Heart left ventricle (tissue), 16 donors: ENCODE data around the gene GEN1. TPM values are rescaled to one million over a fixed set of nuclear protein-coding genes. Genes with fewer than 3 reads are reported as not detected.
A peak's percentile ranks its signal among the peaks of the same experiment; 100 is the strongest.

Source experiments
- ATAC-seq, 4 donors: fragments of 200-7000 bp; cut with Tn5 transposase; one replicate each; pipeline ENCODE4 v1.9.1; 2020 to 2022; ENCODE audit warnings: moderate library complexity in 4 of 4, mild to moderate bottlenecking in 3 of 4, moderate number of reproducible peaks in 1 of 4
- DNase-seq, 5 donors: peaks; one replicate each; pipeline ENCODE4 v3.0.0-alpha.2; 2020
- H3K27ac ChIP-seq, 12 donors: fragments of 200-600 bp; sonication (generic) in 4 of 12; one replicate each; pipeline versions ENCODE4 v1.5.0 to v1.8.0; 2016 to 2022; ENCODE audit warnings: mild to moderate bottlenecking in 2 of 12
- H3K27me3 ChIP-seq, 9 donors: fragments of 200-600 bp; sonication (generic) in 2 of 9; one replicate each; pipeline versions ENCODE4 v1.5.1 to v1.8.0; 2016 to 2022; ENCODE audit warnings: mild to moderate bottlenecking in 3 of 9
- H3K36me3 ChIP-seq, 9 donors: fragments of 200-600 bp; sonication (generic) in 2 of 9; one replicate each; pipeline versions ENCODE4 v1.5.0 to v1.8.0; 2018 to 2022; ENCODE audit warnings: mild to moderate bottlenecking in 2 of 9
- H3K4me1 ChIP-seq, 12 donors: fragments of 200-600 bp; sonication (generic) in 4 of 12; one replicate each; pipeline versions ENCODE4 v1.5.0 to v1.8.0; 2016 to 2022; ENCODE audit warnings: mild to moderate bottlenecking in 3 of 12
- H3K4me3 ChIP-seq, 12 donors: fragments of 200-600 bp; sonication (generic) in 4 of 12; one replicate each; pipeline versions ENCODE4 v1.5.0 to v1.8.0; 2017 to 2022; ENCODE audit warnings: mild to moderate bottlenecking in 9 of 12, moderate library complexity in 4 of 12
- H3K9me3 ChIP-seq, 12 donors: fragments of 200-600 bp; sonication (generic) in 4 of 12; one replicate each; pipeline versions ENCODE4 v1.5.0 to v1.8.0; 2016 to 2022; ENCODE audit warnings: mild to moderate bottlenecking in 1 of 12
- POLR2A ChIP-seq, 2 donors: fragments of 450-650 bp; IDR thresholded peaks; one replicate each; pipeline ENCODE4 v1.6.1; 2017; ENCODE audit warnings: antibody characterized with exemption in 2 of 2, mild to moderate bottlenecking in 2 of 2, moderate library complexity in 2 of 2
- WGBS, 4 donors: extraction: QIAGEN DNeasy Blood & Tissue Kit in 2 of 4; methylation state at CpG; one replicate each; pipeline versions ENCODE4 v1.1.5 to v1.1.7; 2013 to 2018; 5-methylcytosine and 5-hydroxymethylcytosine counted together
- intact Hi-C, 10 donors: fragments of 100-400 bp; cut with DNase I; formaldehyde crosslinking; loops; one replicate each; pipeline versions ENCODE4 v1.11.1 to v1.14.2; 2022
- polyA plus RNA-seq, 2 donors: library from polyadenylated mRNA; stranded (reverse); fragments of 200-250 nt; gene quantifications; one replicate each; pipeline ENCODE4 v1.2.3, GENCODE V29; 2013
- total RNA-seq, 9 donors: library from RNA; depleted of rRNA in 2 of 9; stranded (reverse); fragments of >200 nt in 2 of 9; fragmentation: NEBNext Ultra II Directional in 3 of 9; extraction: Animal tissue kit (Norgen Biotek cat#: 25700) in 3 of 9; gene quantifications; one replicate each; pipeline versions ENCODE4 v1.1.0 to v1.2.4, GENCODE V29; 2016 to 2023
- TF ChIP-seq, protein P1 (sequence below), 12 donors: fragments of 200-600 bp; sonication (generic) in 4 of 12; IDR thresholded peaks; one replicate each; pipeline versions ENCODE4 v1.5.0 to v1.8.0; 2018 to 2022; ENCODE audit warnings: antibody characterized with exemption in 12 of 12, mild to moderate bottlenecking in 5 of 12
- donor health status: ischemic (EF 13 %, LVEDD 7.1; RV severe dilation, severe dysfunction).
- donor health status: healthy with polysubstance abuse.
- donor health status: DM: no; HTN: yes; CAD: no.
- donor health status: DM: no; HTN: no; CAD: no.
- donor health status: ischemic (EF 25% LVEDD 6.9; RV normal size, moderate dysfunction).
- donor health status: ischemic (EF 25% LVEDD 5.7; RV mildly dilated, moderate dysfunction).
- donor health status: healthy.
- donor health status: DM: yes; HTN: yes; CAD: no.
- donor health status: ischemic (EF 35%, LVEDD 5.7; RV mildly dilated, moderate dysfunction).
- donor health status: nonischemic (EF 11% LVEDD 7.7; RV severe dilation, severe dysfunction).
- donor health status: DM: yes; HTN: yes; CAD: no.
- donor health status: PGD.
- donor health status: ischemic (EF 29% LVEDD 5.4; RV normal size, mild dysfunction).
- donor health status: nonischemic (EF 23%, LVEDD 6.1; RV moderate dilation, normal function).

The GEN1 gene
- total and polyA plus RNA-seq, 11 donors, result 1.0 to 8.8 (median 3.0) TPM

DNA sequence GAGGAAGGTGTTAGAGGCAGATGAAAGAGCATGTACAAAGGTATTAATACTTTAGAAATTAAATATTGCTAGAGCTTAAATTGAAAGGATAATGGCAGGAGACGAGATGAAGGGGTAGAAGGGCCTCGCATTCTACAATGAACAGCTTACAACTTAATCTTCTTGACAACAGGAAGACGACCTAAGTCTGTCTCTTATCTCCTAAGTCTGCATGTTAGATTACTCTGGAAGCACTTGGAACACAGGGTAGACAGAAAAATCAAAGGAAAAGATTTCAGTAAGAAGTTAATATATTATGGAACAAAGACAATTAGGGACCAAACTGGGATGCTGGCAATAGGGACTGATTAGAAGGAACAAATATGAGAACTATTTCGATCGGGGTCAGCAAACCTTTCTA lies 35.2 kb upstream of the GEN1 start:
- intact Hi-C loops, result loop anchor here in 6 of 10 donors (2.0 to 10.0 kb wide), 5 partner anchors 106 to 659 kb away; no protein-coding TSS in a partner anchor
- no peaks in the 10 kb centered on the region for H3K9me3 ChIP-seq
- no peaks in the 10 kb centered on the region for H3K4me1 ChIP-seq
- ATAC-seq (no peak), DNase-seq (no peak)
- H3K27me3 ChIP-seq, result no peaks in the 10 kb centered on the region
- no peak overlapping the region for H3K4me3 ChIP-seq
- TF ChIP-seq, protein P1, sequence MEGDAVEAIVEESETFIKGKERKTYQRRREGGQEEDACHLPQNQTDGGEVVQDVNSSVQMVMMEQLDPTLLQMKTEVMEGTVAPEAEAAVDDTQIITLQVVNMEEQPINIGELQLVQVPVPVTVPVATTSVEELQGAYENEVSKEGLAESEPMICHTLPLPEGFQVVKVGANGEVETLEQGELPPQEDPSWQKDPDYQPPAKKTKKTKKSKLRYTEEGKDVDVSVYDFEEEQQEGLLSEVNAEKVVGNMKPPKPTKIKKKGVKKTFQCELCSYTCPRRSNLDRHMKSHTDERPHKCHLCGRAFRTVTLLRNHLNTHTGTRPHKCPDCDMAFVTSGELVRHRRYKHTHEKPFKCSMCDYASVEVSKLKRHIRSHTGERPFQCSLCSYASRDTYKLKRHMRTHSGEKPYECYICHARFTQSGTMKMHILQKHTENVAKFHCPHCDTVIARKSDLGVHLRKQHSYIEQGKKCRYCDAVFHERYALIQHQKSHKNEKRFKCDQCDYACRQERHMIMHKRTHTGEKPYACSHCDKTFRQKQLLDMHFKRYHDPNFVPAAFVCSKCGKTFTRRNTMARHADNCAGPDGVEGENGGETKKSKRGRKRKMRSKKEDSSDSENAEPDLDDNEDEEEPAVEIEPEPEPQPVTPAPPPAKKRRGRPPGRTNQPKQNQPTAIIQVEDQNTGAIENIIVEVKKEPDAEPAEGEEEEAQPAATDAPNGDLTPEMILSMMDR (IDR thresholded peaks at IDR 0.05), result no peak
- TF ChIP-seq POLR2A (IDR thresholded peaks at IDR 0.05), result no peak
- no peak overlapping the region for H3K27ac ChIP-seq
- H3K36me3 ChIP-seq, result peaks cover 0 to 99% (median 93%) of the 10 kb centered on the region in 9 donors
- 66 to 75% (median 73%) methylated on average over 5 of the region's 5 CpGs for WGBS, 4 donors

DNA sequence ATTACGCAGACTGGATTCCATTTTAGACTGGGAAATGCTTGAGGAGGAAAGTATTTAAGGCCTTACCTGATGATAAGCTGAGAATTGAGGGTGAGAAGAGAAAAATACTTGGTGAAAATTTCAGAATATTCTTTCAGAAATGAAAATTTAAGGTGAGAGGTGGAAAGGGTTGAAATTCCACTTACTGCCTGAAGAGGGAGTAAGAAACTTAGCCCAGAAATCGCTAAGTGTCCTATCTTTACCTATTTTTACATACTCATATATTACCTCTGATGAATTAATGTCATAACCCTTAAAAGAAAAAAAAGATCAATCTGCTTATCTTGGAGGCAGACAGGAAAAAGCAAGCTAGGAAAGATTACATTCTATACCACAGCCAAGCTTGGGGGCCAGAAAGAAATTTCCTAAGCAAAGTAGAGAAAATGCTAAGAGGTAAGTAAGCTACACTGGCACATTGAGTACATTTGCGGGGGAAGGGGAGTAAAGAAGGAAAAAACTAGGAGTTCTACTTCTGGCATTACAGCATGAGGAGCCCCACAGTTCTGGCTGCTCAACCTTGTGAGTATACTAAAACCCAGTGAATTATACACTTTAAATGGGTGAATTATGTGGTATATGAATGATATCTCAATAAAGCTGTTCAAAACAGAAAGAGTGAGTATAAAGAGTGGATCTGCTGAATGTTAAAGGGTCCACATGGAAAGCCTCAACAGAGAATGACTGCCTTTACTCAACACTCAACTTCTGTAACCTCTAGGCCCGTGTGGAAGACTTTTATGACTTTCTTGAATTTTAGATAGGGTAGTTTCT lies 34.2 kb upstream of the GEN1 start:
- ATAC-seq (no peak), DNase-seq (no peak)
- H3K27me3 ChIP-seq, result no peaks in the 10 kb centered on the region
- intact Hi-C loops, result loop anchor here in 9 of 10 donors (2.0 to 10.0 kb wide), 10 partner anchors 105 to 658 kb away; no protein-coding TSS in a partner anchor
- 66 to 73% (median 72%) methylated on average over 4 of the region's 4 CpGs for WGBS, 4 donors
- H3K9me3 ChIP-seq, result no peaks in the 10 kb centered on the region
- no peak for TF ChIP-seq POLR2A (IDR thresholded peaks at IDR 0.05)
- TF ChIP-seq, protein P1 (IDR thresholded peaks at IDR 0.05), result peak; percentile 74 to 93 (median 82)
- peaks cover 0 to 99% (median 93%) of the 10 kb centered on the region in 9 donors for H3K36me3 ChIP-seq
- H3K4me3 ChIP-seq, result no peak overlapping the region
- no peak overlapping the region for H3K27ac ChIP-seq
- no peaks in the 10 kb centered on the region for H3K4me1 ChIP-seq

DNA sequence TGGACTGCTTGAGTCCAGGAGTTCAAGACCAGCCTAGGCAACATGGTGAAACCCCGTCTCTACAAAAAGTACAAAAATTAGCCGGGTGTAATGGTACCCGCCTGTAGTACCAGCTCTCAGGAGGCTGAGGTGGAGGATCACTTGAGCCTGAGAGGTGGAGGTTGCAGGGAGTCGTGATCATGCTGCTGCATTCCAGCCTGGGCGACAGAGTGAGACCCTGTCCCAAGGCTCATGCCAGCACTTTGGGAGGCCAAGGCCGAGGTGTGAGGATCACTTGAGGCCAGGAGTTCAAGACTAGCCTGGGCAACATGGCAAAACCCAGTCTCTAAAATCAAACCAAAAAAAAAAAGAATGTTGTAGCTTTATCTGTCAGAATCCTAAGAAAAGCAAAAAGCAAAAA lies 25.7 kb upstream of the GEN1 start:
- no peak overlapping the region for H3K27ac ChIP-seq
- intact Hi-C loops, result loop anchor here in 2 of 10 donors (10.0 kb wide), 2 partner anchors 427 to 447 kb away; no protein-coding TSS in a partner anchor
- peaks cover 0 to 100% (median 85%) of the 10 kb centered on the region in 9 donors for H3K36me3 ChIP-seq

DNA sequence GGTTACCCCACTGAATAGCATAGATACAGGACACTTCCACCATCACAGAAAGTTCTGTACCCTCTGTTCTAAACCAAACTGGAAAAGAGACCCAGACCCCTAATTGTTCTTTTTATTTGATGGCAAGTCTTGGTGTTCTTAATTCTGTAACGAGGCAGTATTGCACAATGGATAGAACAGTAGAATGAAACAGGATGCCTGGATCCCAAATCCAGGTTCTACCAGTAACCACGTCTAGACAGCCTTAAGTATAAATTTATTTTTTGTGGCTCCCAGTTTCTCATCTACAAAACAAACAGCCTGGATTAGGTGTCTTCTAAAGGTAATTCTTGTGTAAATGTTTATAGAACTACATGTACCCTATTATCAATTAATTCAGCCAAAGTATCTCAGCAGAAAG lies 24.1 kb upstream of the GEN1 start:
- peaks cover 0 to 100% (median 85%) of the 10 kb centered on the region in 9 donors for H3K36me3 ChIP-seq
- 93 to 95% (median 94%) methylated on average over 2 of the region's 2 CpGs for WGBS, 4 donors
- no peaks in the 10 kb centered on the region for H3K9me3 ChIP-seq
- H3K27ac ChIP-seq, result no peak overlapping the region
- no peak for ATAC-seq
- H3K4me1 ChIP-seq, result no peaks in the 10 kb centered on the region
- TF ChIP-seq, protein P1 (IDR thresholded peaks at IDR 0.05), result no peak
- TF ChIP-seq POLR2A (IDR thresholded peaks at IDR 0.05), result no peak
- H3K27me3 ChIP-seq, result no peaks in the 10 kb centered on the region
- no peak for DNase-seq
- no peak overlapping the region for H3K4me3 ChIP-seq
- intact Hi-C loops, result loop anchor here in 3 of 10 donors (10.0 kb wide), 3 partner anchors 425 to 645 kb away; no protein-coding TSS in a partner anchor

More for the DNA sequence above, 25.7 kb upstream of the GEN1 start:
- Histone ChIP-seq H3K9me3 (no peaks in the 10 kb centered on the region), H3K27me3 (no peaks in the 10 kb centered on the region), H3K4me3 (no peak overlapping the region), H3K4me1 (no peaks in the 10 kb centered on the region)
- 89 to 97% (median 93%) methylated on average over 6 of the region's 6 CpGs for WGBS, 4 donors
- no peak for DNase-seq
- no peak for TF ChIP-seq POLR2A (IDR thresholded peaks at IDR 0.05)
- TF ChIP-seq, protein P1 (IDR thresholded peaks at IDR 0.05), result no peak
- no peak for ATAC-seq
